Measurements from ENCODE around the gene CACNA1B.
"Not testable (repeated sequence)": the region's sequence is repeated elsewhere in the genome, so short reads cannot be mapped to it uniquely, and the experiment has no call there.

The CACNA1B gene

GRCh38 chr9:138099803-138100598 is 222.4 kb downstream of the CACNA1B start:
- DNase-seq (ENCODE audit: low spot score), result no peak

GRCh38 chr9:138100711-138101350 is 223.2 kb downstream of the CACNA1B start:
- no peak for DNase-seq (ENCODE audit: low spot score)

- no peak for DNase-seq (ENCODE audit: low spot score)
Measured at GRCh38 chr9:138101444-138102234, 224.1 kb downstream of the CACNA1B start.

GRCh38 chr9:138102246-138103051 is 224.9 kb downstream of the CACNA1B start:
- no peak for DNase-seq (ENCODE audit: low spot score)

- DNase-seq (ENCODE audit: low spot score), result no peak
Measured at GRCh38 chr9:138103111-138103848, 225.7 kb downstream of the CACNA1B start.

- DNase-seq (ENCODE audit: low spot score), result no peak
Measured at GRCh38 chr9:138103849-138104206, 226.2 kb downstream of the CACNA1B start.

GRCh38 chr9:138104251-138105122 is 226.9 kb downstream of the CACNA1B start:
- no peak for DNase-seq (ENCODE audit: low spot score)

- no peak for DNase-seq (ENCODE audit: low spot score)
Measured at GRCh38 chr9:138105123-138105415, 227.5 kb downstream of the CACNA1B start.

GRCh38 chr9:138105561-138106505 is 228.3 kb downstream of the CACNA1B start:
- DNase-seq (ENCODE audit: low spot score), result no peak

- not testable (repeated sequence) for DNase-seq (ENCODE audit: low spot score)
Measured at GRCh38 chr9:138107039-138107438, 229.5 kb downstream of the CACNA1B start.

GRCh38 chr9:138111607-138112006 is 234.0 kb downstream of the CACNA1B start:
- DNase-seq (ENCODE audit: low spot score), result no peak

- no peak for DNase-seq (ENCODE audit: low spot score)
Measured at GRCh38 chr9:138112090-138112748, 234.6 kb downstream of the CACNA1B start.

- DNase-seq (ENCODE audit: low spot score), result no peak
Measured at GRCh38 chr9:138112791-138113600, 235.4 kb downstream of the CACNA1B start.

- DNase-seq (ENCODE audit: low spot score), result not testable (repeated sequence)
Measured at GRCh38 chr9:138113701-138114325, 236.2 kb downstream of the CACNA1B start.

GRCh38 chr9:138114501-138115245 is 237.1 kb downstream of the CACNA1B start:
- DNase-seq (ENCODE audit: low spot score), result no peak

- DNase-seq (ENCODE audit: low spot score), result no peak
Measured at GRCh38 chr9:138115506-138115905, 237.9 kb downstream of the CACNA1B start.

- no peak for DNase-seq (ENCODE audit: low spot score)
Measured at GRCh38 chr9:138116521-138116920, 238.9 kb downstream of the CACNA1B start.

Measured in hematopoietic multipotent progenitor cell treated with erythropoietin and hydrocortisone succinate and interleukin-3 and kit ligand, for 15 days (in vitro differentiated cells).